ENCODE measurements around the gene CMTR1.
"Not testable (repeated sequence)": the region's sequence is repeated elsewhere in the genome, so short reads cannot be mapped to it uniquely, and the experiment has no call there.

- not testable (repeated sequence) for TF ChIP-seq CTCF, POLR2A (IDR thresholded peaks at IDR 0.05)
Observed at GRCh38 chr6:37500904-37501303, 67.9 kb downstream of the CMTR1 start.
